Panc1 (cell line): ENCODE data around the gene TMEM259. TPM values are rescaled to one million over a fixed set of nuclear protein-coding genes. Genes with fewer than 3 reads are reported as not detected.
A peak's percentile ranks its signal among the peaks of the same experiment; 100 is the strongest.

Experiments
- ATAC-seq: fragments of 200-7000 bp; cut with Tn5 transposase; 2 replicates; pipeline ENCODE4 v1.9.1; 2020; ENCODE audit warnings: mild to moderate bottlenecking, moderate library complexity
- BruUV-seq: library from RNA; stranded (reverse); fragments of 400-500 nt; replicated peaks from 2 replicates; lab custom pipeline; 2021; lab: Mats Ljungman, UMichigan
- CTCF ChIA-PET: fragments of 300-600 bp; sonication (Branson Sonifier 250); formaldehyde crosslinking; loops from one replicate; lab custom pipeline; 2022; ENCODE audit warnings: antibody characterized with exemption; lab: Charles Lee
- POLR2A ChIA-PET: fragments of 300-600 bp; sonication (Branson Sonifier 250); formaldehyde crosslinking; loops from one replicate; lab custom pipeline; 2022; ENCODE audit warnings: antibody characterized with exemption; lab: Charles Lee
- DNase-seq: peaks from one replicate; pipeline ENCODE4 v3.0.0-alpha.2; 2010; ENCODE audit warnings: low read depth, low spot score
- H3K27ac ChIP-seq: 2 replicates; pipeline ENCODE4 v1.5.1; 2011; ENCODE audit warnings: mild to moderate bottlenecking, low read length, inconsistent platforms
- H3K27me3 ChIP-seq: fragments of 200-500 bp; sonication (Bioruptor generic); 2 replicates; pipeline ENCODE4 v1.6.0; 2014; ENCODE audit warnings: low read length, inconsistent platforms; ENCODE audit not compliant: control insufficient read depth, insufficient read depth
- H3K36me3 ChIP-seq: fragments of 200-500 bp; sonication (Bioruptor generic); 2 replicates; pipeline ENCODE4 v1.5.1; 2014; ENCODE audit warnings: inconsistent platforms, mild to moderate bottlenecking, low read length, moderate library complexity; ENCODE audit not compliant: control insufficient read depth, insufficient read depth
- H3K4me1 ChIP-seq: 2 replicates; pipeline ENCODE4 v1.5.1; 2011; ENCODE audit warnings: inconsistent platforms, mild to moderate bottlenecking, low read length, moderate library complexity; ENCODE audit not compliant: control insufficient read depth, insufficient read depth
- H3K4me3 ChIP-seq, 2 experiments: 2 replicates each; pipeline ENCODE4 v1.5.1; 2011 to 2012; ENCODE audit warnings: low read depth in 2 of 2, low read length in 2 of 2, mild to moderate bottlenecking in 2 of 2, inconsistent platforms in 1 of 2, moderate library complexity in 1 of 2
- H3K9me3 ChIP-seq: fragments of 200-500 bp; sonication (Bioruptor generic); 2 replicates; pipeline ENCODE4 v1.5.1; 2014; ENCODE audit warnings: low read depth, mild to moderate bottlenecking, inconsistent platforms, low read length, moderate library complexity; ENCODE audit not compliant: control insufficient read depth, insufficient read depth
- POLR2AphosphoS5 ChIP-seq: IDR thresholded peaks from 2 replicates; pipeline ENCODE4 v1.6.1; 2012; ENCODE audit warnings: mild to moderate bottlenecking, low read depth, low read length, moderate library complexity
- SIN3A ChIP-seq: IDR thresholded peaks from 2 replicates; pipeline ENCODE4 v1.6.1; 2012; ENCODE audit warnings: low read depth, mild to moderate bottlenecking, low read length, moderate library complexity, borderline replicate concordance; ENCODE audit not compliant: insufficient read depth
- TCF7L2 ChIP-seq: IDR thresholded peaks from 2 replicates; pipeline ENCODE4 v1.6.1; 2011; ENCODE audit warnings: mild to moderate bottlenecking, low read depth, low read length, inconsistent platforms
- in situ Hi-C: cut with HindIII; loops from 2 replicates; pipeline ENCODE4 v1.10.0; 2016; ENCODE audit warnings: low sequenced_read_pairs, low pct_unique_long_range_greater_than_20kb
- intact Hi-C: fragments of 100-400 bp; cut with micrococcal nuclease; formaldehyde crosslinking; loops from one replicate; pipeline ENCODE4 v1.10.0; 2022; ENCODE audit not compliant: unreplicated experiment
- total RNA-seq: library from RNA; stranded (reverse); gene quantifications from one replicate; pipeline ENCODE4 v1.2.1, GENCODE V29; 2021; ENCODE audit not compliant: unreplicated experiment
- TF ChIP-seq, protein P1 (sequence below), 2 experiments: IDR thresholded peaks; 2 replicates each; pipeline ENCODE4 v1.6.1; 2011 to 2012; ENCODE audit warnings: low read depth in 2 of 2, control low read depth in 1 of 2, low read length in 1 of 2, mild to moderate bottlenecking in 1 of 2, moderate library complexity in 1 of 2; ENCODE audit not compliant: insufficient read depth in 1 of 2
- TF ChIP-seq, protein P2 (sequence below): fragments of 450-650 bp; IDR thresholded peaks from 2 replicates; pipeline ENCODE4 v1.5.1; 2017; ENCODE audit warnings: mild to moderate bottlenecking

The TMEM259 gene
- total RNA-seq, 1 experiment from 2014 or later = 193 TPM

DNA sequence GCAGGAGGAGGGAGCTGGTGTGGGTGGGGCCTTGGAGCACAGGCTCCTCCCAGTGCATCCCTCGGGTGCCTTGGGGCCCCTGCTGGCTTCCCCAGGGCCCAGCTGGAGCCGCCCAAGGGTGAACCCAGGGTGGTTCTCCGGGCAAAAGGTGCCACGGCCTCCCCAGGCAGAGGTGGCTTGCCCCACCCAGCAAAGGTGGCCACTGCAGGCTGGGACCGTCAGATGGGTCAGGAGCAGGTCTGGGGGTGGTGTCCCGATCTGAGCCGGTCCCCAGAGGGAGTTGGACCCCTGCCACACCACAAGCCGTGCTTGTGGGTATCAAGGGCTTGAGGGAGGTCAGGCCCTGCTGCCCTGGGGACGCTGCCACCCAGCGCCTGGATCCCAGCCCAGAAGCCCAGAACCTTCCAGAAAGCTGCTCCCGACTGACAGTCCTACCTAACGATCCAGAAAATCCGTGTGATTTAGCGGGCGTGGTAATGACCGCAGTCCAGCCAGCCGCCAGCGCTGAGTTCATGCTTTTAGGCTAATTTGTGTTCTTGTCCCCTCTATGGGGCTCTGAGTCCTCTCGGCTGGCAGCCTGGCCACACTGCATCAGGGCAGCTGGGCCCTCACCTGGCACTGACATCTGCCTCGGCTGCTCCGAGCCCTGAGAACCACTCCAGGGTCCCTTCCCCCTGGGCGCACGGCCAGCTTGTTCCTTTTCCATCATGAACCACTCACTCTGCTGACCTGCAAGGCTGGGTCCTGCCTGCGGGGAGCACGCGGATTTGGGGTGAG, 25.7 kb downstream of the TMEM259 start:
- BruUV-seq = TSS peak; percentile 62
- intact Hi-C loops (loop anchor here (5.0 kb wide), 1 partner anchor 138 kb away; the partner anchor contains the start of gene CFD), in situ Hi-C loops (no loop called here)
- POLR2A ChIA-PET = no interaction called here
- DNase-seq (no peak), ATAC-seq (peak; percentile 26; the same call in 1 of the 2 replicates)
- peaks cover 8% of the 10 kb centered on the region for H3K4me1 ChIP-seq
- no peaks in the 10 kb centered on the region for H3K9me3 ChIP-seq
- H3K4me3 ChIP-seq = no peak overlapping the region
- no peak overlapping the region for H3K27ac ChIP-seq
- CTCF ChIA-PET = interaction anchor here (0.5 kb wide), 1 partner anchor 72 kb away, joined by 5 read pairs; no protein-coding TSS in a partner anchor
- no peaks in the 10 kb centered on the region for H3K36me3 ChIP-seq
- H3K27me3 ChIP-seq = no peaks in the 10 kb centered on the region
- TF ChIP-seq, protein P1, sequence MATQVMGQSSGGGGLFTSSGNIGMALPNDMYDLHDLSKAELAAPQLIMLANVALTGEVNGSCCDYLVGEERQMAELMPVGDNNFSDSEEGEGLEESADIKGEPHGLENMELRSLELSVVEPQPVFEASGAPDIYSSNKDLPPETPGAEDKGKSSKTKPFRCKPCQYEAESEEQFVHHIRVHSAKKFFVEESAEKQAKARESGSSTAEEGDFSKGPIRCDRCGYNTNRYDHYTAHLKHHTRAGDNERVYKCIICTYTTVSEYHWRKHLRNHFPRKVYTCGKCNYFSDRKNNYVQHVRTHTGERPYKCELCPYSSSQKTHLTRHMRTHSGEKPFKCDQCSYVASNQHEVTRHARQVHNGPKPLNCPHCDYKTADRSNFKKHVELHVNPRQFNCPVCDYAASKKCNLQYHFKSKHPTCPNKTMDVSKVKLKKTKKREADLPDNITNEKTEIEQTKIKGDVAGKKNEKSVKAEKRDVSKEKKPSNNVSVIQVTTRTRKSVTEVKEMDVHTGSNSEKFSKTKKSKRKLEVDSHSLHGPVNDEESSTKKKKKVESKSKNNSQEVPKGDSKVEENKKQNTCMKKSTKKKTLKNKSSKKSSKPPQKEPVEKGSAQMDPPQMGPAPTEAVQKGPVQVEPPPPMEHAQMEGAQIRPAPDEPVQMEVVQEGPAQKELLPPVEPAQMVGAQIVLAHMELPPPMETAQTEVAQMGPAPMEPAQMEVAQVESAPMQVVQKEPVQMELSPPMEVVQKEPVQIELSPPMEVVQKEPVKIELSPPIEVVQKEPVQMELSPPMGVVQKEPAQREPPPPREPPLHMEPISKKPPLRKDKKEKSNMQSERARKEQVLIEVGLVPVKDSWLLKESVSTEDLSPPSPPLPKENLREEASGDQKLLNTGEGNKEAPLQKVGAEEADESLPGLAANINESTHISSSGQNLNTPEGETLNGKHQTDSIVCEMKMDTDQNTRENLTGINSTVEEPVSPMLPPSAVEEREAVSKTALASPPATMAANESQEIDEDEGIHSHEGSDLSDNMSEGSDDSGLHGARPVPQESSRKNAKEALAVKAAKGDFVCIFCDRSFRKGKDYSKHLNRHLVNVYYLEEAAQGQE (IDR thresholded peaks at IDR 0.05; ENCODE audit: insufficient read depth in 1 of 2, low read depth in 2 of 2, low read length in 1 of 2) = no peak
- TF ChIP-seq, protein P2, sequence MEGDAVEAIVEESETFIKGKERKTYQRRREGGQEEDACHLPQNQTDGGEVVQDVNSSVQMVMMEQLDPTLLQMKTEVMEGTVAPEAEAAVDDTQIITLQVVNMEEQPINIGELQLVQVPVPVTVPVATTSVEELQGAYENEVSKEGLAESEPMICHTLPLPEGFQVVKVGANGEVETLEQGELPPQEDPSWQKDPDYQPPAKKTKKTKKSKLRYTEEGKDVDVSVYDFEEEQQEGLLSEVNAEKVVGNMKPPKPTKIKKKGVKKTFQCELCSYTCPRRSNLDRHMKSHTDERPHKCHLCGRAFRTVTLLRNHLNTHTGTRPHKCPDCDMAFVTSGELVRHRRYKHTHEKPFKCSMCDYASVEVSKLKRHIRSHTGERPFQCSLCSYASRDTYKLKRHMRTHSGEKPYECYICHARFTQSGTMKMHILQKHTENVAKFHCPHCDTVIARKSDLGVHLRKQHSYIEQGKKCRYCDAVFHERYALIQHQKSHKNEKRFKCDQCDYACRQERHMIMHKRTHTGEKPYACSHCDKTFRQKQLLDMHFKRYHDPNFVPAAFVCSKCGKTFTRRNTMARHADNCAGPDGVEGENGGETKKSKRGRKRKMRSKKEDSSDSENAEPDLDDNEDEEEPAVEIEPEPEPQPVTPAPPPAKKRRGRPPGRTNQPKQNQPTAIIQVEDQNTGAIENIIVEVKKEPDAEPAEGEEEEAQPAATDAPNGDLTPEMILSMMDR = no peak
- no peak for TF ChIP-seq POLR2AphosphoS5
- TF ChIP-seq TCF7L2 = no peak
- TF ChIP-seq SIN3A = no peak

DNA sequence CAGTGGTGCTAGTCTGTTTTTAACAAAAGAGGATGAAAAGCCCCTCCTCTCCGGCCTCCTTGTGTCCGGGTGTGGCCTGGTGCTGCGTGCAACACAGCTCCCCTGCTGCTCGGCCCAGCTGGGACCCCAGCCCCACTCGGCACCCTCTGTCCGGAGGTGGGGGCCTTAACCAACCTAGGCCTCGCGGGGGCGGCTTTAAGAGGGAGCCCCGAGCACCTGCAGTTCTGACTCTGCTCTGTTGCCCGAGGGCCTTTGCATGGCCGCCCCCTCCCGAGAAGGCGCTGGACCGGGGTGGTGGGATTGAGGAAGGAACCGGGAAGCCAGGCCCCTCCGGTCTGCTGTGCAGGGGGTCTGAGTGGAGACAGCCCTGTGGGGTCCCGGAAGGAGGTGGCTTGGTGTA, 26.4 kb downstream of the TMEM259 start:
- Histone ChIP-seq H3K27me3 (no peaks in the 10 kb centered on the region), H3K36me3 (no peaks in the 10 kb centered on the region), H3K4me3 (no peak overlapping the region), H3K27ac (no peak overlapping the region), H3K4me1 (peaks cover 8% of the 10 kb centered on the region), H3K9me3 (no peaks in the 10 kb centered on the region)
- no TSS peak for BruUV-seq
- no peak for ATAC-seq
- no peak for DNase-seq
- in situ Hi-C loops (no loop called here), intact Hi-C loops (no loop called here)
- POLR2A ChIA-PET = interaction anchor here (0.5 kb wide), 1 partner anchor 35 kb away, joined by 3 read pairs; no protein-coding TSS in a partner anchor
- TF ChIP-seq, protein P2 = no peak
- TF ChIP-seq SIN3A (no peak), POLR2AphosphoS5 (no peak)
- TF ChIP-seq, protein P1 (IDR thresholded peaks at IDR 0.05; ENCODE audit: insufficient read depth in 1 of 2, low read depth in 2 of 2, low read length in 1 of 2) = no peak
- CTCF ChIA-PET = no interaction called here
